ENCODE results near the gene BORCS5.

GRCh38 chr12:12510141-12510540 is 153.3 kb downstream of the BORCS5 start:
- TF ChIP-seq CTCF (IDR thresholded peaks at IDR 0.05; ENCODE audit: low read length) (no peak), EZH2 (IDR thresholded peaks at IDR 0.05; ENCODE audit: borderline replicate concordance, low read length) (no peak)

Data from OCI-LY1 (cell line).